ENCODE measurements around the gene OSBPL2. TPM values are rescaled to one million over a fixed set of nuclear protein-coding genes. Genes with fewer than 3 reads are reported as not detected.

Gene OSBPL2
- total RNA-seq, 1 experiment from 2014 or later, result 20.1 TPM

GRCh38 chr20:62300319-62300718 is 62.0 kb downstream of the OSBPL2 start:
- DNase-seq (ENCODE audit: low spot score), result no peak

GRCh38 chr20:62301111-62301668 is 62.9 kb downstream of the OSBPL2 start:
- DNase-seq (ENCODE audit: low spot score), result no peak

GRCh38 chr20:62301773-62302340 is 63.5 kb downstream of the OSBPL2 start:
- peak; percentile 87 for DNase-seq (ENCODE audit: low spot score)

- peak; percentile 88 for DNase-seq (ENCODE audit: low spot score)
Observed at GRCh38 chr20:62302341-62303061, 64.2 kb downstream of the OSBPL2 start, which contains the start of gene ADRM1. Gene ADRM1, plus strand, starts transcription at chr20:62302997. Its CDS starts 572 bp downstream, at chr20:62303569.

GRCh38 chr20:62303062-62303339 is 64.7 kb downstream of the OSBPL2 start:
- DNase-seq (ENCODE audit: low spot score), result no peak

- DNase-seq (ENCODE audit: low spot score), result peak; percentile 35
Observed at GRCh38 chr20:62303340-62304226, 65.3 kb downstream of the OSBPL2 start.

GRCh38 chr20:62304331-62305148 is 66.2 kb downstream of the OSBPL2 start:
- DNase-seq (ENCODE audit: low spot score), result no peak

GRCh38 chr20:62305149-62305764 is 66.9 kb downstream of the OSBPL2 start:
- no peak for DNase-seq (ENCODE audit: low spot score)

GRCh38 chr20:62305765-62306413 is 67.6 kb downstream of the OSBPL2 start:
- DNase-seq (ENCODE audit: low spot score), result peak; percentile 59

- no peak for DNase-seq (ENCODE audit: low spot score)
Observed at GRCh38 chr20:62306414-62307187, 68.3 kb downstream of the OSBPL2 start.

GRCh38 chr20:62307226-62308101 is 69.1 kb downstream of the OSBPL2 start:
- DNase-seq (ENCODE audit: low spot score), result no peak

- DNase-seq (ENCODE audit: low spot score), result no peak
Observed at GRCh38 chr20:62308102-62308822, 69.9 kb downstream of the OSBPL2 start.

- no peak for DNase-seq (ENCODE audit: low spot score)
Observed at GRCh38 chr20:62309198-62309944, 71.0 kb downstream of the OSBPL2 start.

- no peak for DNase-seq (ENCODE audit: low spot score)
Observed at GRCh38 chr20:62309947-62310756, 71.8 kb downstream of the OSBPL2 start.

GRCh38 chr20:62310757-62311121 is 72.4 kb downstream of the OSBPL2 start:
- peak; percentile 32 for DNase-seq (ENCODE audit: low spot score)

- no peak for DNase-seq (ENCODE audit: low spot score)
Observed at GRCh38 chr20:62311150-62311549, 72.8 kb downstream of the OSBPL2 start.
